ENCODE results near the gene OR1L6.

DNA sequence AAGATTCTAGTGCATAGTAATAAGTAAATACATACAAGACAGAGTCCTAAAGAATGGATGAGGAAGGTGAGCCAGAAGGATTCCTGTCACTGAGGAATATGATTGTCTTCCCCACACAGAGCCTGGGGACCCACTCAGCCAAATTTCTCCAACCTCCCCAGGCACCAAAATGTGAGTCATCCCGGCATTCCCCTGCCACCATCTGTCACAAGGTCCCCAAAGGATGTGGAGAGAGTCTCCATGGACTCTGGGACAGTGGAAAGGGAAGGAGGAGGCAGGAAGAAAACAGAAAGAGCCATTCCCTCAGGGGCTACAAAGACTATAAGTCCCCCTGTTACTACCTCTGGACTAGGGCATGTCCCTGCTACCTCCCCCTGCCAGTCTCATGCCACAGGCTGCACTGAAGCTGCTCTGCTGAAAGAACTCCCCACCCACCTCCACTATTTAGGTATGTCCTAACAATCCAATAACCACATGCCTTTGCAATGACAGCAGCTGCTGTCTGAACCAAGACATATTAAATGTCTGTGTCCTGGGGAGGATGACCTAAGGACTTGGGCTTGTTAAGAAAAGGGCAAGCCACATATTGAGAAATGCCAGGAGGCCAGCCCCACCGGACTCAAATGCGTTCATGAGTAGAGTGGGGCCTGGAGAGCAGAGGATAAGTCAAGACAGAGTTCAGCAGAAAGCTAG, 36.0 kb downstream of the OR1L6 start:
- TF ChIP-seq CTCF (IDR thresholded peaks at IDR 0.05) (no peak), POLR2A (IDR thresholded peaks at IDR 0.05) (no peak)
